Measurements from ENCODE around the gene ADGRD1.

The ADGRD1 gene

DNA sequence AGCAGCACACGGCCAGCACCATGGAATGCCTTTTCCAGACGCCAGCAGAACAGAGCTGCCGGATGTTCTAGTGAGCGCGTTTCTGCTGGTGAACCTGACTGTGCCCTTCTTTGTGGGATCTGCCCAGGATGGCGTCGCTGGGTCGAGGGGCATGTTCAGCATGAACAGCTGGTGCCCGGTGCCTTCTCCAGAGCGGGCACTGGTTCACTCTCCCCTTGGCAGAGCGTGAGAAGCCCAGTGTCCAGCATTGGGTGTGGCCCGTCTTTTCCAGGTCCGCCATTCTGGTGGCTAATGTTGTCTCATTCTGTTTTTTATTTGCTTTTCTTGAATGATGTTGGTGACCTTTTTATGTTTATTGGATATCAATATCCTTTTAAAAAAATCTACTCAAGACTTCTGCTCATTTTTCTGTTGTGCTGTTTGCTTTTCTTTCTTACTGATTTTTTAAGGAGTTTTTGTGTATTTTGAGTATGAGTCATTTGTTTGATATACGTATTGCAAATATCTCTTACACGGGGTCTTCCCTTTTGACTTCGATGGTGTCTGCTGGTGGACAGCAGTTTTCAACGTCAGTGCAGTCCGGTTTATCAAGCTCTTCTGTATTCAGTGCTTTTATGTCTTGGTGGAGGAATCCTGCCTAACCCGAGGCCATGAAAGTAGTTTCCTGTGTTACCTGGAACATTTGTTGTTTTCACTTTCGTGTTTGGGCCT is 74.3 kb downstream of the ADGRD1 start:
- DNase-seq: no peak

DNA sequence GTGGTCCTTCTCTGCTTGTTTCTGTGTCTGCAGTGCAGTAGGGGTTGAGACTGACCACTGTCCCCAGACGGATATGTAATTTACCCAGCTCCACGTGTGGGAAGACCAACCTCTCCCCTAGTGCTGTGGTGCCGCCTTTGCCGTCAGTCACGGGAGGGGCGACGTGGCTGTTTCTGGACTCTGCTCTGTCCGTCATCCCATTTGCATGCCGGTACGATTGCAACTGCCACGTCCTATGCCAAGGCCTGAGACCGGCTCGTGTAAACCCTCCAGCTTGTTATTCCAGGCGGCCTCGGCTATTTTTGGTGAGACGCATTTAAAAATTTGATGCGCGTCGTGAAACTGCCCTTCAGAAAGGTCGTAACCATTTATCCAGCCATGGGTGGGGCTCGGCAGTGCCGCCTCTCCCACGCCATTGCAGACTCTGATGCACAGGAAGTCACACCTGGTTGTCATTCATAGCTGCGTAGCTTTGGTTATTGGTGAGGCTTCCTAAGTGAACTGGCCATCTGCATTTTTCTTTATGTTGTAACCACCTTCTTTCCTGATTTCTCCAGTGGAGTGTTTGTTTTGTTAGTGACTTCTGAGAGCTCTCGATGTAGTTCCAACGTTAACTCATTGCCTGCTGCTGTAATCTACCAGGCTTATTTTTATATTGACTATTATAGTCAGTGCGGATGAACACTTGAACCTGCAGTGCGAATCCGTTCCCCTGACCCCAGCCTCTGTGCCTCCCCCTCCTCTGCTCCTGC is 75.1 kb downstream of the ADGRD1 start:
- no peak for DNase-seq

DNA sequence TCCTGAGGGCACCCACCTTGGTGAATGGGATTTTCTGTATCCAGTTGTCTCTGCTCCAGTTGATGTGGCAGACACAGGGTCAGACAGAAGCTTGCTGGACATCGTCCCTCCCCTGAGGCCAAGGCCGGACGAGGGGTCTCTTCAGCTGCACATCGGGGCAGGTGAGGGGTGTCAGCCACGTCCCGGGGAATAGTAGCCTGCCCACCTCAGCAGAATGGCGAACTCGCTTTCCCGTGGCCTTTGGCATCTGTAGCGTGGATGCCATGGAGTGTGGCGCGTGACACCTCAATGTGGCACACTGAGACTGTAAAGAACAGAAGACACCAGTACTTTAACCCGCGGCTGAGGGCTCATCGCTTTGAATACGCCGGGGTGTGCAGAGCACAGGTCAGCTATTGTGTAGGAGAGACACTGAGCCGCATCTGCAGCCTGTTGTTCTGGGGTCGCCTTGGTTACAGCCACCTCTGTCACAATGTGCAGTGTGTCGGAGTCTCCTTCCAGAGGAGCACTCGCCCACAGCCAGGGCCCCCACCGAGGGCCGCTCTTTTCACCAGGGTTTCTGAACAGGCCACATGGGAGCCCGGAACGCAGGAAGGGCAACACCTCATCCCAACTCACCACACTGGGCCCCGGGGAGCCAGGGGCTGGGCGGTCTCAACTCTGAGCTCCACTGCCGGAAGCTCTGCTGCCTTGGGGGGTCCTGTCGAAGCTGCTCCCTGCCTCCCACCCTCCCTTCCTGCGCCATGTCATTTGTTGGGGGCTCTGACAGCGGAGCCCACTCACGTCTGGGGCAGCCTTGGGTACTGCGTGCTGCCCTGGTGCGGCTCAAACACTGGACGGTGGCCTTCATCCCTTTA is 77.0 kb downstream of the ADGRD1 start:
- no peak for DNase-seq

DNA sequence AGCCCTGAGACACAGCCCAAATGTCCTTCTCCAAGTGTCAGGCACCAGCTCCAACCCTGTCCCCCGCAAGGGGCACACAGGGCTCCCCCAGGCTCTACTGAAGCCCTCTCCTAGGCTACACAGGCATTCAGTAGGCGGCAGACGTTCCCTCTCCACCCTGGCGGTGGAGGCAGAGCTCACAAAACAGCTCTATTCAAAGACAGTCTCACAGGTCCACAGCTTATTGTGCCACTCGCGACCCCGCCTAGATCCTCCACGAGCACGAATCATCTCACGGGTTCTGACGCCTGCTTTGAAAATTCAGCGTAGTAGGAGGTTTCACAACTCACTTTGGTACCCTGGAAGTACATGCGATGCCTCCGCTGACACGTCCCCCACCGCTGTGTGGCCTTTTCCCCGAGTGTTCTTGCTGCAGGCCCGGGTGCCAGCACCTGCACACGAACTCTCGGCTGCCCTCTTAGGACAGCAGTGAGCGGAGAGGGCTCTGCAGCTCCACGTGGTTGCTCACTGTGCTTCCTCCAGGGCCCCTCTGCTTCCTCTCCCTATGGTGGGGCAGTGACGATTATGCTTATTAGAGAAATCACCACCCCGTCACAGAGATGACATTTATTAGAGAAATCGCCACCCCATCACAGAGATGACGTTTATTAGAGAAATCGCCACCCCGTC is 78.5 kb downstream of the ADGRD1 start:
- DNase-seq: no peak

- DNase-seq: no peak
Observed at GRCh38 chr12:131033486-131033885, 79.8 kb downstream of the ADGRD1 start.

DNA sequence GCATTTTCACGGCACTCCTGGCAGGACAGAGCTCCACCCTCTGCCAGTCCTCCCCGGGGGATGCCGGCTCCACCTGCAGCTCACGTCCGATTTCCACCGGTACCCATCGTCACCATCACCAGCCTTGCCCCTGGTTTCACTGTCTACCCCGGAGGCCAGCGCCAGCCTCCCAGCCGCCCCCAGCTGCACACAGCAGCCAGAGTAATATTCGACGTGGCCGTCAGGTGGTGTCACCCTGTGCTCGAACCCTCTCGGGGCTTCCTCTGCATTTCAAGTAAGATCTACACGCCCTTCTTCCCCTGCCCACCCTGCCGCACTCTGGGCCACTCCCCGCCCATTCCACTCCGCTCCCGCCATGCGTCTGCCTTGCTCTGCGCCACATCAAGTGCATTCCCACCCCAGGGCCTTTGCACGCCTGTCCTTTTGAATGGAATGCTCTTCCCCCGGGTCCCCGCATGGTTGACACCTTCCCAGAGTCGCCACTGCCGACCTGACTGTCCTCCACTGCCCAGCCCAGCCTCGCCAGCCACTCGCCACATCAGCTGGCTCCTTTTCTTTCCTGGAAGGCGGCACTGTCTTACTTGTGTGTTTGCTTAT is 80.3 kb downstream of the ADGRD1 start:
- no peak for DNase-seq

- no peak for DNase-seq
Observed at GRCh38 chr12:131034631-131035244, 81.0 kb downstream of the ADGRD1 start.

DNA sequence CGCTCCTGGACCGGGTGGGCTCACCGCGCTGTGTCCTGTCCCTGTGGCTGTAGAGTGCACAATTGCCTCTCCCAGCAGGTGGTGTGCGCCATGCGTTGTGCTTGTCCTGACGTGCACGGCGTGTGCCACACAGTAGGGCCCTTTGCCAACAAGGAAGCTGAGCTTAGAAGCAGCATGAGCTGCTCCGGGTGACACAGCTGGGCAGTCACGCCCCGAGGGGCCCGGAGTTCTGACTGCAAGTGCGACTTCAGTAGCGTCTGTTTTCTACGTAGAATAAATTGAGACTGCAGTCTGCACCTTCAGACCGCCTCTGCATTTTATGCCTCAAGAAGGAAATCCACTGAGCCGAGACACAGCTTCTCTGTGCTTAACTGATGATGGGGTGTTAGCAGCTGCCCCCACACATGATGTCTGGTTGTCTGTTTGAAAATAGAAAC is 81.6 kb downstream of the ADGRD1 start:
- no peak for DNase-seq

- no peak for DNase-seq
Observed at GRCh38 chr12:131038159-131038558, 84.5 kb downstream of the ADGRD1 start.

GRCh38 chr12:131038961-131039950 is 85.5 kb downstream of the ADGRD1 start:
- no peak for DNase-seq

DNA sequence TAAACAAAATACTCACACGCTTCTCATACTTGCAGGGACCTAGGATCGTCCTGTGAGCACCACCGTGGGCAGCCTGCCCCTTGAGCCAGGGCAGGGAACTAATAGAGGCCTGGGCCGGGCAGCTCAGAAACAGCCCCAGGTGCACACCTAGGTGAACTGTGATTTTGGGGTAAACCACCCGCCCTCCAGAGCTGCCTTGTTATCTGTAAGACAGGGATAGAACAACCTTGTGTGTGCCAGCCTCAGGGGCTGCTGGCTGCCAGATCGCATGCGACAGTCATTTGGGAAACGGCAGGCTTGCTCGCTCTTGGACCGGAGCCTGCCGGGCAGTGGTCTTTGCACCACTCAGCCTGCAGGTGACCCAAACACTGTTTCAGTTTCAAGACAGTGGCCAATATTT is 86.8 kb downstream of the ADGRD1 start:
- DNase-seq: no peak

DNA sequence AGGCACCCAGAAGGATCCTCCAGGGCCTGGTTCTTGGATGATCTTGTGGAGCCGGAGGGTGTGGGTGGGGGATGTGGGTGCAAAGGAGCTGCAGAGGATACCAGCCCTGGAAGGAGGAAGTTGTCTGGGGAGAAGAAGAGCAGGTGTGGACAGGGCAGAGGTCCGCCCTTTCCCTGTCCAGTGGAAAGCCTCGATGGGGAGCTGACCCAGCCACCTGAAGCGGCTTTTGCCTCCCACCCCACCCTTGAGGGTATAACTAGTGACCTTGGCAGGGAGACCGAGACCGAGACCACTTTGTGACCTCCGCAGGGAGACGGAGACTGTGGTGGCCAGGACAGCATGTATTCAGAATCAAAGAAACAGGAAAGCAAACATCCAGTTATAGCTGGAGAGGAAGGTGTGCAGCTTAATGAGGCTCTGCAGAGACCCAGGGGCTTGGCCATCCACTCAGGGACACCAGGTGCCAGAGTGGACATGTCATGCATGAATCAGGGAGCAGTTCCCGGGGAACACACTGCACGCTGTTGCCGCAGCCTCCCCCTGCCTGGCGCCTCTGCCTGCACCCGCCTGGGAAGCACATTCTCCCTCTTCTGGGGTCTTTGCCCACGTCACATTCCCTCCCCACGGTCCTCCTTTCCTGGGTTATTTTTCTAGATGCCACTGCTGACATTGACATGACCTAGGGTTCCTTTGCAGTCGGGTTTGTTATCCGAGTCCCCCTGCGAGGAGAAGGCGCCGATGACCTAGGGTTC is 87.7 kb downstream of the ADGRD1 start:
- no peak for DNase-seq

GRCh38 chr12:131041968-131042833 is 88.5 kb downstream of the ADGRD1 start:
- no peak for DNase-seq

DNA sequence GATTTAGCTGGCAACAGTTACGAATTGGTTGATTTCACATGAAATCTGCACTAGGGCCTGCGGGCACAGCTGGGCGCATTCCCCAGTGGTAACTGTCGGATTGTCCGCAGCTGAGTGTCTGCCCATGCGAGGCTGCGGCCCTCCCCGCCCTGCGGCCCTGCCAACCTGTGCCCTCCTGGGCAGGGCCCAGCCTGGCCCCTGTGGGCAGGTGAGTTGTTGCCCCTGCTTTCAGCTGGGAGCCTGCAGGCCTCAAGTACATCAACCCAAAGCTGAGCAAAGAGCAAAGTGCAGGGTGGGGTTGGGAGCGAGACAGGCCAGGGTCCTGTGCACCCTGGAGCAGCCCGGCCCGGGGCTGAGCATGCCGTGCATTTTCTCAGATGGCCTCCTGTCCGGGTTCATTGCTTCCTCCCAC is 89.1 kb downstream of the ADGRD1 start:
- DNase-seq: no peak

- DNase-seq: no peak
Observed at GRCh38 chr12:131043401-131043871, 89.7 kb downstream of the ADGRD1 start.

- DNase-seq: no peak
Observed at GRCh38 chr12:131044136-131044535, 90.4 kb downstream of the ADGRD1 start.

DNA sequence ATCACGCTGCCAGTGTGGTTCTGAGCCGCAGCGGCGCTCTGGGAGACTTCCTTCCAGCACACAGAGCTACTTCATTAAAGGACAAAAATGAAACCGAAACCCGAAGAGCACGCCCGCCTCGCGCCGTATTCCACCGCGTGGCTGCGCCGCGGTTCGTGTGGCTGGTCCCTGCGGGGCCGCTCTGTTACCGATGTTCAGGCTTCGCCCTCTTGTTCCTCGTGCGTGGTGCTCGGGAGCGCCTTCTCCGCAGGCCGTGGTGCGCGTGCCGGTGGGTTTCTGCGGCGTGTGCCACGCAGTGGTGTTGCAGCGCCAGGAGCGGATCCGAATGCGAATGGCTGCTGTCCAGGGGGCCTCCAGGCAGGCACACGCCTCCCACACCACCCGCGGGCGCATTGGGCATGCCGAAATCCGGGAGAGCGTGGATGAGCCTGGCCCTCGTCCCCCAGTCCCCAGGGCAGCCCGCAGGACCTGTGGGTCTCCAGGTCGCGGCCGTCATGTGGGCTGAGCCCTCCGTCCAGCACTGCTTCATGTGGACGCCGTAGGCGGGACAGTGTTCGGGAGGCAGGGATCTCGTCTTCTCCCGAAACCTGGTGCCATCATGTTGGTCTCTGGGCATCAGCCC is 91.2 kb downstream of the ADGRD1 start:
- no peak for DNase-seq

DNA sequence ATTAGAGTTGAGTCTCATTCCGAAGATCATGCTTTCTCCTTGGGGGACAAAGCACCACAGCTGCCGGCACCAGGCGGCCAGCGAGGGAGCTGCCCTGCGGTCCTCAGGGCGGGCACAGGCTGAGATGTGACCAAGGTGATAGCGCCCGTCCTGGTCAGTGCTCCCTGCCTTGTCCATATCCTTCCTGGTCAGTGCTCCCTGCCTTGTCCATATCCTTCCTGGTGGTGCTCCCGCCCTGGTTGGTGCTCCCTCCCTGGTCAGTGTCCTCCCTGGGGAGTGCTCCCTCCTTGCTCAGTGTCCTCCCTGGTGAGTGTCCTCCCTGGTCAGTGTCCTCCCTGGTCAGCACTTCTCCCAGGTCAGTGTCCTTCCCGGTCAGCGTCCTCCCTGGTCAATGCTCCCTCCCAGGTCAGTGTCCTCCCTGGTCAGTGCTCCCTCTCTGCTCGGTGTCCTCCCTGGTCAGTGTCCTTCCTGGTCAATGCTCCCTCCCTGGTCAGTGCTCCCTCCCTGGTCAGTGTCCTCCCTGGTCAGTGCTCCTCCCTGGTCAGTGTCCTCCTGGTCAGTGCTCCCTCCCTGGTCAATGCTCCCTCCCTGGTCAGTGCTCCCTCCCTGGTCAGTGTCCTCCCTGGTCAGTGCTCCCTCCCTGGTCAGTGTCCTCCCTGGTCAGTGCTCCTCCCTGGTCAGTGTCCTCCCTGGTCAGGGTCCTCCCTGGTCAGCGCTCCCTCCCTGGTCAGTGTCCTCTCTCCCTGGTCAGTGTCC is 92.2 kb downstream of the ADGRD1 start:
- no peak for DNase-seq
